Nephron progenitor cell (in vitro differentiated cells): Measurements from ENCODE around the gene UBXN7.
"Not testable (repeated sequence)": the region's sequence is repeated elsewhere in the genome, so short reads cannot be mapped to it uniquely, and the experiment has no call there.

Source experiments
- DNase-seq: peaks from one replicate; pipeline ENCODE4 v3.0.0; 2021
- H3K27ac Mint-ChIP-seq: 2 replicates; pipeline ENCODE4 v1.8.0; 2021; ENCODE audit warnings: mild to moderate bottlenecking, moderate library complexity, mixed read lengths
- H3K27me3 Mint-ChIP-seq: 2 replicates; pipeline ENCODE4 v1.8.0; 2021; ENCODE audit warnings: mild to moderate bottlenecking, low read depth, mixed read lengths; ENCODE audit not compliant: poor library complexity
- H3K36me3 Mint-ChIP-seq: 2 replicates; pipeline ENCODE4 v1.8.0; 2021; ENCODE audit warnings: low read depth, mixed read lengths
- H3K4me1 Mint-ChIP-seq: 2 replicates; pipeline ENCODE4 v1.8.0; 2021; ENCODE audit warnings: mixed read lengths
- H3K4me3 Mint-ChIP-seq: 2 replicates; pipeline ENCODE4 v1.8.0; 2021; ENCODE audit warnings: mild to moderate bottlenecking, moderate library complexity, mixed read lengths
- H3K9me3 Mint-ChIP-seq: 2 replicates; pipeline ENCODE4 v1.8.0; 2021; ENCODE audit warnings: mild to moderate bottlenecking, moderate library complexity, mixed read lengths
- CTCF ChIP-seq: fragments of 200-600 bp; sonication (generic); IDR thresholded peaks from 2 replicates; pipeline ENCODE4 v1.5.0; 2021; ENCODE audit warnings: antibody characterized with exemption

Gene UBXN7

GRCh38 chr3:196388956-196389355, 43.3 kb downstream of the UBXN7 start:
- Mint-ChIP-seq H3K27ac (no peak overlapping the region), H3K4me1 (no peaks in the 10 kb centered on the region), H3K36me3 (peaks cover 97% of the 10 kb centered on the region), H3K9me3 (peaks cover 63% of the 10 kb centered on the region), H3K4me3 (no peak overlapping the region), H3K27me3 (peaks cover 2% of the 10 kb centered on the region)
- DNase-seq: no peak
- no peak for TF ChIP-seq CTCF

- Mint-ChIP-seq H3K36me3 (peaks cover 97% of the 10 kb centered on the region), H3K9me3 (peaks cover 73% of the 10 kb centered on the region)
- not testable (repeated sequence) for H3K27ac Mint-ChIP-seq, H3K27me3 Mint-ChIP-seq, H3K4me3 Mint-ChIP-seq, DNase-seq, H3K4me1 Mint-ChIP-seq
Observed at GRCh38 chr3:196387941-196388340, 44.3 kb downstream of the UBXN7 start.

GRCh38 chr3:196386797-196387196, 45.4 kb downstream of the UBXN7 start:
- H3K27me3 Mint-ChIP-seq, DNase-seq, H3K4me1 Mint-ChIP-seq, H3K4me3 Mint-ChIP-seq, H3K27ac Mint-ChIP-seq: not testable (repeated sequence)
- H3K36me3 Mint-ChIP-seq: peaks cover 100% of the 10 kb centered on the region
- peaks cover 85% of the 10 kb centered on the region for H3K9me3 Mint-ChIP-seq

- H3K4me3 Mint-ChIP-seq, H3K4me1 Mint-ChIP-seq, DNase-seq, H3K27ac Mint-ChIP-seq, H3K27me3 Mint-ChIP-seq: not testable (repeated sequence)
- peaks cover 93% of the 10 kb centered on the region for H3K9me3 Mint-ChIP-seq
- H3K36me3 Mint-ChIP-seq: peaks cover 100% of the 10 kb centered on the region
Observed at GRCh38 chr3:196386034-196386433, 46.2 kb downstream of the UBXN7 start.

- Mint-ChIP-seq H3K9me3 (peaks cover 89% of the 10 kb centered on the region), H3K36me3 (peaks cover 100% of the 10 kb centered on the region)
- not testable (repeated sequence) for DNase-seq, H3K27me3 Mint-ChIP-seq, H3K4me1 Mint-ChIP-seq, H3K4me3 Mint-ChIP-seq, H3K27ac Mint-ChIP-seq
Observed at GRCh38 chr3:196385446-196385845, 46.8 kb downstream of the UBXN7 start.

GRCh38 chr3:196378146-196378841, 53.9 kb downstream of the UBXN7 start:
- Mint-ChIP-seq H3K9me3 (peaks cover 35% of the 10 kb centered on the region), H3K4me3 (no peak overlapping the region), H3K27ac (peak overlapping the region; percentile 76), H3K4me1 (no peaks in the 10 kb centered on the region), H3K36me3 (peaks cover 83% of the 10 kb centered on the region), H3K27me3 (peaks cover 4% of the 10 kb centered on the region)
- no peak for DNase-seq
- TF ChIP-seq CTCF: no peak

- Mint-ChIP-seq H3K27me3 (peaks cover 4% of the 10 kb centered on the region), H3K4me1 (no peaks in the 10 kb centered on the region), H3K9me3 (peaks cover 25% of the 10 kb centered on the region), H3K4me3 (no peak overlapping the region), H3K27ac (peak overlapping the region; percentile 71), H3K36me3 (peaks cover 83% of the 10 kb centered on the region)
- no peak for TF ChIP-seq CTCF
- no peak for DNase-seq
Observed at GRCh38 chr3:196377321-196377720, 54.9 kb downstream of the UBXN7 start.

- H3K4me3 Mint-ChIP-seq: no peak overlapping the region
- DNase-seq: no peak
- peaks cover 78% of the 10 kb centered on the region for H3K36me3 Mint-ChIP-seq
- H3K27me3 Mint-ChIP-seq: peaks cover 5% of the 10 kb centered on the region
- H3K4me1 Mint-ChIP-seq: no peaks in the 10 kb centered on the region
- H3K9me3 Mint-ChIP-seq: no peaks in the 10 kb centered on the region
- no peak overlapping the region for H3K27ac Mint-ChIP-seq
- no peak for TF ChIP-seq CTCF
Observed at GRCh38 chr3:196365736-196366135, 66.5 kb downstream of the UBXN7 start.
